MV-4-11 (cell line): ENCODE results near the gene THAP8.

Experiments used
- DNase-seq: peaks from one replicate; lab custom pipeline; 2025; lab: John Stamatoyannopoulos, UW

THAP8 gene

DNA sequence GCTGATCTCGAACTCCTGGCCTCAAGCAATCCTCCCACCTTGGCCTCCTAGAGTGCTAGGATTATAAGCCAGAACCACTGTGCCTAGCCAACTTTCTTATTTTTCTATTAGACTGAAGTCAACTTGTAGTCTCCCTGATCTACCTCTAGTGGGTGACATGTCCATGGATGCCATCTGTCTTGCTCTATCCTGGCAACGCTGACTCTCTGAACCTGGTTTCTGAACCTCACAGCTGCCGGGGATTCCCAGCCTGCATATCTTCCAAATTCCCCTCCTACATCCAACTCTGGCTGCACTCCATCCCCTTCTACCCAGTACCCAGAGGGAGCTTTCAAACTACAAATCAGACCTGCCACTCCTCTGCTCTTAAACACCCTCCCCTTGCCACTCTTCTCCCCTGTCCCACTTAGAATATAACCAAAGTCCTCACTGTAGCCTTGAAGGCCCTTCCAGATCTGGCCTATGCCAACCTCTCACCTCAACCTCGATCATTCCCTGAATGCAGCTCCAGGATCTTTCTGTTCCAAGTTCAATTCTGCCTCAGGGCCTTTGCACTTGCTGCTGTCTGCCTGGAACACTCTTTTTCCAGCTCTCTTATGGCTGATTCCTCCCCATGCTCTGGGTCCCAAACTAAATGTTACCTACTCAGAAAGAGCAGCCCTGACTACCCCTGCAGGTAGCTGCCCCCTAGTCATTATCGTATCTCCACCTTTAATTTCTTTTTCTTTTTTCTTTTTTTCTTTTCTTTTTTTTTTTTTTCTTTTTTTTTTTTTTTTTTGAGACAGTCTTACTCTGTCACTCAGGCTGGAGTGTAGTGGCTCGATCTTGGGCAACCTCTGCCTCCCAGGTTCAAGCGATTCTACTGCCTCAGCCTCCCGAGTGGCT is 23.6 kb downstream of the THAP8 start:
- DNase-seq, result no peak

DNA sequence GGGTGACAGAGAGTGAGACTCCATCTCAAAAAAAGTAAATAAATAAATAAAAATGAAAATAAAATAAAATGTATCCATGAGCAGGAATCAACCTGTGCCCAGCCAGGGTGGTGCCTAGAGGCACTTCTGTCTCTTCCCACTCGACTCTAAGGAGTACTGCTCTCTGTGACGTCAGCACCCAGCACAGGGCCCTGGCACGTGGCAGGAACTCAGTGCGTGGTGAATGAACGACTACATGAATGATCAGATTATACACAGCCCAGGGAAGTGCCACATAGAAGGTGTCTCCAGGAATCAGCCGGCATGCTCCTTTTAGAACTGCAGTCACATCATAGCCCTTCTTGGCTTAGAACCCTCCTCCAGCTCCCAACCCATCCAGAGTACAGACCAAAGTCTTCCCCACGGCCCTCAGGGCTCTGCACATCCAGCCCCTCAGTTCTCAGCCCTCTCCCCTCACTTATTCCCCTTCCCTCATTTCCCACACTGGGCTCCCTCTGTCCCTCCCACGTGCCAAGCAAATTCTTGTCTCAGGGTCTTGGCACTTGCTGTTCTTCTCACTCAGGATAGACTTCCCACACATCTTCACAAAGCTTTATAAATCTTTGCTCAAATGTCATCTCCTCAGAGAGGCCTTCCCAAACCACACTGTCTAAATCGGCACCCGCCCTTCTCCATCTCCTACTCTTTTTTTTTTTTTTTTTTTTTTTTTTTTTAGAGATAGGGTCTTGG is 25.6 kb downstream of the THAP8 start:
- no peak for DNase-seq

DNA sequence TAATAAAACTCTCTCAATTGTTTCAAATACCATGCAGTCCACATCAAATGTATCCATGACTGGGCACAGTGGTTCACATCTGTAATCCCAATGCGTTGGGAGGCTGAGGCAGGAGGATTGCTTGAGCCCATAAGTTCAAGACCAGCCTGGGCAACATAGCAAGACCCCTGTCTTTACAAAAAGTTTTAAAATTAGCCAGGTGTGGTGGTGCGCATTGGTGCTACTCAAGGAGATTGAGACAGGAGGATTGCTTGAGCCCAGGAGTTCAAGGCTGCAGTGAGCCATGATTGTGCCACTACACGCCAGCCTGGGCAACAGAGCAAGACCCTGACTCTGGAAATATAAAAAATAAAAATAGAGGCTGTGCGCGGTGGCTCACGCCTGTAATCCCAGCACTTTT is 26.4 kb downstream of the THAP8 start:
- no peak for DNase-seq

DNA sequence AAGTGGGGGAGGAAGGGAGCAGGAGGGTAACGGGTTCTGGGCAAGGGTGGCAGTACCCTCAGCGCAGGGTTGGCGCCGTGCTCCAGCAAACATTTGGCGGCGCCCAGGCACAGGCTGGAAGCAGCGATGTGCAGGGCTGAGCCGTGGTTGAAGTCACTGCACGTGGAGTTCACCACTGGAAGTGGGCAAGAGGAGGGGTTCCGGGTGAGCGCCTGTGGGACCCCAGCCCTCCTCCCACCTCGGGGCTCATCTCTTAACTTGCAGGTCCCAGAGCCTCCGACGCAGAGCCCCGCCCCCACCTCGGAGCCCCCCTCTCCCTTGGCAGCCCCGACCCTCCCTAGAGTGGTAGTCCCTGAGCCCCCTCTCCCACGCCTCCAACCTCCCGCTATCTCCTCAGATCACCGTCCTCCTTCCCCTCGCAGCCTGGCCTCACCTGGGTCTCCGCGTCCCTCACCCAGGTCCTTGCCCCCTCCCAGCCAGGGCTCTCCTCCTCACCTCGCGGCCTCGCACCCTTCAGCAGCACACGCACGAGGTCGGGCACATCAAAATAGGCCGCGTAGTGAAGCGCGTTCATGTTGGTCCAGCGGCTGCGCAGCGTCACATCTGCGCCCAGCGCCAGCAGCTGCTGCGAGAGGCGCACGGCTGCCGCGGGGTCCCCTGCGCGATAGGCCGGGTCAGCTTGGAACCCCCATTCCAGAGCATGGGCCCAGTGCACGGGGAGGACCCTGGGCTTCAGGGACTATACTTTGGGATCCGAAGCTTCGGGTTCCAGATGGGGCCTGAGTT is 27.8 kb downstream of the THAP8 start:
- no peak for DNase-seq

DNA sequence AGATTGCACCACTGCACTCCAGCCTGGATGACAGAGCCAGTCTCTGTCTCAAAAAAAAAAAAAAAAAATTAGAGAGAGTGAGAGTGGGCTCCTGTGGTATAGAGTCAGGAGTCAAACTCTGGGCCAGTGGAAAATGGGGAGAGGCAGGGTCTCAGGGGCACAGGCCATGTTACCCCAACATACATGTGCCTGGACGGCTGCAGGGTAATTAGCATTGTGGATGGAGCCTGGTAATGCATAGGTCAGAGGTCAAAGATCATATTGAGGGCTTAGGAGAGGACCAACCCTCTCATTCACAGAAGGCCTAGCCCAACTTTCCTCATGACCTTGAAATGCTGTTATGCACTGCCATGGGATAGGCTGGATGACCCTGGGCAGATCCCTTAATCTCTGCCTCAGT is 28.5 kb downstream of the THAP8 start:
- DNase-seq, result no peak

DNA sequence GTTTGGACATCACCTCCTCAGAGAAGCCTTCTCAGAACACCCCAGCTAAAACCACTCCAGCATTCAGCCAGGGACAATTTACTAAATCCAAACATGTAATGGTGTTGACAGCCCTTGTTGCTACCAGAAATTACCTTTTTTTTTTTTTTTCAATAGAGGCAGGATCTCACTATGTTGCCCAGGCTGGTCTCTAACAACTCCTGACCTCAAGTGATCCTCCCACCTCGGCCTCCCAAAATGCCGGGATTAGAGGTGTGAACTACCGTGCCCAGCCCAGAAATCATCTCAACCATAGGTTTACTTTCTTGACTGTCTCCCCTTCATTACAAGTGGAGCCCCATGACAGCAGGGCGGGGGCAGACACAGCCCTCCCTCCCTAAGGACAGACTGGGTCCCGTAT is 30.7 kb downstream of the THAP8 start:
- no peak for DNase-seq

DNA sequence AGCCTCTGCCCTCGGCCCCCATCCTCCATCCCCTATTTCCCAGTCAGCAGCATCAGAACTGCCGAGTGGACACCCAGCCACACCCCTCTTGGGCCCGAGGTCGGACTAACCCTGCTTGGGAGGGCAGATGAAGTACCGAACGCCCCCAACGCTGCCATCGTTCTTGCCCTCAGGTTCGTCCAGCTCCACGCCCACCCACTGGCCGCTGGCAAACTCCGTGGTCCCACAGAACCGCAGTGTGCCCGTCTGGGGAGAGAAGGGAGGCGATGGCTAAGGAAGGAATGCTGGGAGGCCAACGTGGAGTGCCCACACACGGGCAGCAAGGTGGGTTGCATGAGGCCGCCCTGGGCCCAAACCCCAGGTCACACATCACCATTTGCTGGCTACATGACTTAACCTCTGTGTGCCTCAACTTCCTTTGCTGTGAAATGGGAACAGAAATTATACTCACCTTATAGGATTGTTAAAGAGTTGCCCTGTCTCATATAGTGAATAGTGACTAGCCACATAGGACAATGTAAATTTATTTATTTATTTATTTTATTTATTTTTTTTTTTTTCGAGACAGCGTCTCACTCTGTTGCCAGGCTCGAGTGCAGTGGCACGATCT is 34.9 kb downstream of the THAP8 start:
- DNase-seq, result no peak

DNA sequence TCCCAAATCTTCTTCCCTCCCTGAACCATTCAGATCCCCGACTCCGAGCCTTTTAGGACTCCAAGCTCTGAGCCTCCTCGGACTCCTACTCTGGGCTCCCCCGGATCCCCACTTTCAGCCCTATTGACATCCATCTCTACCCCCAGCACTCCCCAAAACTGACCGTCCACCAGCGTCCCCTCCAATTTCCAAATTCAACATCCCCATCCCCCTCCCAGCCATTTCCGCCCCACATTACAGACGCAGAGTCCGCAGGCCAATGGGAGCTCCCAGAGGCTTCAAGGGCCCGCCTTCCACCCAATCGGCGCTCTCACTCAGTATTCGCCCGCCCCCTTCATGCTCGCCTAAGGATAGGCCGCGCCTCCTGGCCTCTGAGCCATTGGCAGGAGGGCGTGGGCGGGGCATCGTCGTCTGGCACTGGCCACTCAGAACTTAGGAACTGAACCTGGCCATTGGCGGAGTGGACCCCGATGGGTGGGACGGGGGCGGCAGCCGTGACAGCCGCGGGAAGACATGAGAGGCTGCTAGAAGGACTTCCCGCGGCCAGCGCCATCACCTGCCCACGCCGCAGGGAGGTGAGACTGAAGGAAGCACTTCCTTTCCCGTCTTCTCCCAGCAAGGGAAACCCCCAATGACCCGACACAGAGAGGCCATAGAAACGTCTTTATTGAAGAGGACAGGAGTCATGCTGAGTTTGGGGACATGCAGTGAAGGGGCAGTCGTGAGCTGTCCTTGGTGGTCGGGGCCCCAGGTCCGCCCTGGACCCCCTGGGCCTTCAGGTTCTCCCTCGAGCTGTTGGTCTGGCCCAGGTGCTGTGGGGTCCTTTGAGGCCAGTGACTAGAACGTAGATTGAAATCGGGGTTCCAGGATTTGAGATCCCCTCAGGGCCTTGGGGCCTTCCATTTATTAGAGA is 39.8 kb downstream of the THAP8 start, which contains the start of gene ALKBH6:
TSS of gene ALKBH6 (minus strand) at position 202 of the 913 bp plus-strand sequence. CDS start 816 bp downstream, outside the sequence.
- peak; percentile 100 for DNase-seq

DNA sequence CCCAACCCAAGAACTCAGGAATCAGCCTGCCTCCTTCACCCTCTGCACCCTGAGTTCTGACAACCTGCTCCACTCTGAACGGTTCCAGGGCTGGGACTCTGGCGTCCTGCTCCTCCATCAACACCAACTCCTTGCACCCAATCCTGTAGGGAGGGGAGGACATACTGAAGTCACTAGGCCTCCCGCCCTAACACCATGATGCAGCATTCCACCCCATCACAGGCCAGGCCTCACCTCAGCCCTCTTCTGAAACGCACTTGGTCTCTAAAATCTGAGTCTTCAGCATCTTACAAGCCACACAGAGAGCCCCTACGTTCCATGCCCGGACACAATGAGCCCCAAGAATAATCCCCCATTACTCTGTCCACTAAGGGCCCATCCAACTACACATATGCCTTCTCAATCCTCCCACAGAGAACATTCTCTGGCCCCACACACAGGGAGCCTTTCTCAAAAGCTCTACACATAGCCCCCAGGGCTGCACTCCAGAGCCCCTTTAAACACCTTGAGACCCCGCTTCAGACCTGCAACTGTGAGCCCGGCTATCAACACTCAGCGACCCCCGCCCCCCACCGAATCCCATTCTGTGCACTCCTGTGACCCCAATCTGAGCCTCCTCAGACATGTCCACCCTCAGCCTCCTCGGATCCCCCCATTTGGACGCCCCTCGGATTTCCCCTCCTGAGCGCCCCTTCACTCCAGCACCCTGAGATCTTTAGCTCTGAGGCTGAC is 40.6 kb downstream of the THAP8 start:
- no peak for DNase-seq

DNA sequence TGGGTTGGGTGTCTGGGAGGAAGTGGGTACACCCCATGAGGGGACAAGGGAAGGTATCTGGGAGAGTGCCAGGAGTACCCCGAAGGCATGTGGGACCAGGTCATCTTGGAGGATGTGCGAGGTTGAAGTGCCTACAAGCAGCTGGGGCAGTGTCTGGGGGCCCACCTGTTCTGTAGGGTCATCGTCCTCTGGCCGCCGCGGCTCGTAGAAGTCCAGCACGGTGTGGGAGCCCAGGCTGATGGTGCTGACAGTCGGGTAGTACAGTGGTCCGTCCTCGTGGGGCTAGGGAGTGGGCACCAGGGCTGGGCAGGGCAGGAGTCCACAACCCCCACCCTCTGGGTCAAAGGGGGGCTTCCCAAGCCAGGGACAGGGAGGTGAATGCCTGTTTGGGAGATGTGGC is 43.7 kb downstream of the THAP8 start:
- no peak for DNase-seq

DNA sequence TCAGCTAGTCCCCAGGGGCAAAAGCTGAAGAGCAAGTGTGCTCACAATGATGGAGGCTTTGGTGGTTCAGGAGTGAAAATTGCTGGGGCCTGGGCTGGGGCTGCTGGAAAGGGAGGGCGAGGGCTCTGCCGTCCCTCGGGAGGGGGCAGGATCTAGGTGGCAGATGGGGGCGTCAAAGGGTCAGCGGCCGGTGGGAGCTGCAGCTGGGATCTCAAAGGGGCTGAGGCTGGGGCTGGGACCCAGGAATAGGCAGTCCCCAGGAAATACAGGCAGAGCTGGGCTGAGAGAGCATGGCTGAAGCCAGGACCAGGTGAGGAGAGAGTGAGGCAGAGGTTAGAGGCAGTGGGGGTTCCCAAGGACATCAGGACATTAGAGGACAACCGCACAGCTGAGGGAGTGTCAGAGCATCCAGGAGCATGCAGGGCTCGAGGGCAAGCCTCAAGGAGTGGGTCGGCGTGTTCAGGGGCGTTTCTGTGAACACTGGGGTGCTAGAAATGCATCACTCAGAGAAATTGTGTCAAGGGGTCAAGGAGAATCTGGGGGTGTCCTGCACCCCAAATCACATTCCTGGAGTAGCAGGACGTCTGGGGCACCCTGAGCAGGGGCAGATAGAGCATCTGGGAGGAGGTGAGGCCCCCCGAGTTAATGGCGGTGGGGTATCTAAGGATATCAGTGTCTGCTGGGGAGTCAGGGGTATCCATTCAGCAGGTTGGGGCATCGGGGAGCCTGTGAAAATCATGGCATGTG is 44.3 kb downstream of the THAP8 start:
- no peak for DNase-seq

DNA sequence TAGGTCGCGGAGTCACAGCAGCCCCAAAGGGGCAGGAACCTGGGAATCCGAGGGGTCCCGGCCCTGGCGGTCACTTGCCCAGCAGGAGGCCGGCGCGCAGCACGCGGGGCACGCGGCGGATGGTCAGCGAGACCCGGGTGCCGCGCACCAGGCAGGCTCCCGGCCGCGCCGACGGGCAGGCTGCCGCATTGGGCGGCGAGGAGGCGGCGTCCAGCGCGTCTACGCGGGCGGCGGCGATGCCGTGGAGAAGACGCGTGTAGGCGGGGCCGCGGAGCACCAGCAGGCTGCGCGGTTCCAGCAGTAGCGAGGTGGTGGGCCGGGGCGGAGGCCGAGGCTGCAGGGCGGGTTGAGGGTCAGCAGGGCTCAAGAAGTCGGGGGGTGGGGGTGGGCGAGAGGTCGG is 44.9 kb downstream of the THAP8 start:
- peak; percentile 37 for DNase-seq

DNA sequence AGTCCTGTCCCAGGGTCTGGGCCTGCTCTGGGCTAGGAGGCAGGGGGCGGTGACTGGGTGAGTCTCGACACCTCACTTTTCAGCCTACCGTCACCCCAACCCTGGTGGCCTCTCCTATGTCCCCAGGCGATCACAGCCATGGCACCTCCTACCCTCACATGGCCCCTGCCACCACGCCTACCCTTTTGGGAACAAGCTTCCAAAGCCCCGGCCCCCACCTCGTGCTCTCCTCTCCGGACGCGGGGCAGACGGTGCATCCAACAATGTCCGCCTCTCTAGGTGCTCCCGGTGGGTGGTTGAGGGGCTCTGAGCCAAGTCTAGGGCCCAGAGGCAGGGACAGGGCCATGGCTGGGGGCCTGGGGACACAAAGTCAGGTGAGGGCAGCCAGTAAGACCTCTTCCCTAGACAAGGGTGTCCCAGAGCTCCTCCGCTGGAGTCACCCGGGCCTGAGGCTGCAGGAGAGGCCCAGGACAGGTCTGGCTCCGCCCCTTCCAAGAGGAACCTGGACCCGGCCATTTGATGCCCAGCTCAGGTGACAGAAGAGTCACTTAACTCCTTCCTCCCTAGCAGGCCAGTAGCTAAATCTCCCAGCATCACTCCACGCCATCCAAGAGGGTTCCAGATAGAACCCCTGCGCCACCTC is 45.6 kb downstream of the THAP8 start, which contains the start of gene SYNE4:
TSS of gene SYNE4 (minus strand) at position 478 of the 643 bp plus-strand sequence. CDS start at position 346, 132 bp downstream.
- DNase-seq, result no peak

DNA sequence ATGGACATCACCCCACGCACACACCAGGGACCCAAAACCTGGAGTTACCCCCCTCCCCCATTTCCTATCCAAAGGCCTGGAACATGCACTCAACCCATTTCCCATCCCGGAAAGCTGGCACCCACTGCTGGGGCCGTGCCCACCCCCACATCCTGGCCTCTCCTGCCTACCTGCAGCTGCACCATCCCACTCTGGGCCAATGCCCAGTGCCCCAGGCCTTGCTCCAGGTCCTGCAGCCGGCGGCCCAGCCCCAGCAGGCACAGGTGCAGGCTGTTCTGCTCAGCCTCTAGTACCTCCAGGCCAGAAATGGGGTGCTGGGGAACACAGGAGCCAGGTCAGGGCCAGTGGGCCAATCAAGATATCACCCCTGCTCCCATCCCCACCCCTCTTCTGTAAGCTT is 47.1 kb downstream of the THAP8 start:
- DNase-seq, result no peak

DNA sequence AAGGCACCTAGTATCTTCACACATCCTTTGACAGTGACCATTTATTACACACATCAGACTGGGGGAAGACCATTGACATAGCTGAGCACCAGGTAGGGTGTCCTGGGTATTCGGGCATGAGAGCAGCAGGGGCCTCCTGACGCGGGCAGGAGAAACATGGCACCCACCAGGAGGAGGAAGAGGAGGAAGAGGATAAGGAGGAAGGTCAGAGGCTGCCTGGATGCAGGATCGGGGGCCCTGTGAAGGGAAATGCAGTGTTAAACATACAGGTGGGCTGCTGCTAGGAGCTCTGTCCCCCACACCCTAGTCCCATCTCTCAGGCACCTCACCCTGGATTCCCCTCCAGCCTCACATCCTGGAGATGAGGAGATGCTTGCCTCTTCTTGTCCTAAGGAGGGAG is 50.8 kb downstream of the THAP8 start:
- DNase-seq, result no peak

DNA sequence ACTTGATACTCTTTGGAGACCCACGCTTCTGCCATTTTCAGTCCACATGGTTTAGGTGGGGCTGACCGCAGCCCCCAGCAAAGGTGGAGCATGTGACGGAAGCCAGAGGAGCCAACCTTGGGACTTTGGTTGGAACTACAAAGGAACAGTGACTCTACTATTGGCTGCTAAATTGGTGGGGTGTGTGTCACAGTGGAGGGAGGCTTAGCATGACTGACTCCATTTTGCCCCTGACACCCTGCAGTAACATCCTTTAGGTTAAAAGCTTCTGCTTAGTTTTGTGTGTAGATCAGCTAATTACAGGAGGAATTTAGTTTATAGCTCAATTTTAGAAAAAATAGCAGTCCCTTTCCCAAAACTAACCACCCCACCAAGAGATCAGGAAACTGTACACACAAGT is 52.5 kb downstream of the THAP8 start:
- DNase-seq, result no peak

DNA sequence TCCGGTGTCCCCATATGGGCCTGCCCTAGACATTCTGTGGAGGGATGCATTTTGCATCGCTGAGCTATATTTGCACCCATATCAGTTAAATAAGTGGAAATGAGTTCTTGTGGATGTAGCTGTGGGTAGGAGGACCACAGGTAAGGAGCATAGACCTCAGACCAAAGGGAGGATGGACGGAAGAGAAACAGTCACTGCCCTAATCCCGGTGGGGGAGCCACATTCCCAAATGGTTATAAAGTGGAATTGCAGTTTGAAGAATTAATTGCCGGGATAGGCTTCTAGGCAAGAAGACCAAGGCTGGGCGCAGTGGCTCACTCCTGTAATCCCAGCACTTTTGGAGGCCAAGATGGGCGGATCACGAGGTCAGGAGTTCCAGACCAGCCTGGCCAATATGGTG is 57.3 kb downstream of the THAP8 start:
- no peak for DNase-seq

DNA sequence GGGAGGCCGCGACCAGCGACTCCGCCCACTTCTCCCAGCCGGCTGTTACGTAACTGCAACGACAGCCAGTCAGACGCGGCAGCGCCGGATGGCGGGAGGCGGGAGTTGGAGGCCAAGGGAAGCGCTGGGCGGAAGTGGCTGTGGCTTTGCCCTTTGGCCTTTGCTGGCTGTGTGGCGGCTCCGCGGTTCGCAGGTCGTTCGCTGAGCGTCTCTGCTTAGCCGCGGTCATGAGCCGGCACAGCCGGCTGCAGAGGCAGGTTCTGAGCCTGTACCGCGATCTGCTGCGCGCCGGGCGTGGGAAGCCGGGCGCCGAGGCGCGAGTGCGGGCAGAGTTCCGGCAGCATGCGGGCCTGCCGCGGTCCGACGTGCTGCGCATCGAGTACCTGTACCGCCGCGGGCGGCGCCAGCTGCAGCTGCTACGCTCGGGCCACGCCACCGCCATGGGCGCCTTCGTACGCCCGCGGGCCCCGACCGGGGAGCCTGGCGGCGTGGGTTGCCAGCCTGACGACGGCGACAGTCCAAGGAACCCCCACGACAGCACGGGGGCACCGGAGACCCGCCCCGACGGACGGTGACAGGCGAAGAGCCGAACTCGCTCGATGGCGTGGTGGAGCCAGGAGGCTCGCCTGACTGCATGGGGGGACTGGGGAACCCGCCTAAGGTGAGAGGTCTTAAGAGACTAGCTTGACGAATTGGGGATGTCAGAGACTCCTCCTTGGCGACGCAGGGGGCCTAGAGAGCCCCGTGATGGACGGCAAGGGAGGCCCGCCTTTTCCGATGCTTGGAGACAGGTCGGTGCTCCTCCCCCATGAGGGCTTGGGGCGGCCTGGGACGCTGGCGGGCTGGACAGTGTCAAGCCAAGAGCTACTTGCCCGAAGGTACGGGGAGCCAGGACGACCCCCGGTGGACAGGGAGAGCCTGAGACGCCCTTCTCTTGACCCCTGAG is 58.8 kb downstream of the THAP8 start, which contains the start of gene SDHAF1:
TSS of gene SDHAF1 (plus strand) at position 141 of the 946 bp plus-strand sequence. CDS start at position 228, 87 bp downstream.
- peak; percentile 98 for DNase-seq
